Stomach (tissue), 9 donors: ENCODE measurements around the gene GUK1. TPM values are rescaled to one million over a fixed set of nuclear protein-coding genes. Genes with fewer than 3 reads are reported as not detected.
A peak's percentile ranks its signal among the peaks of the same experiment; 100 is the strongest.

Experiments used
- DNase-seq, 2 donors: peaks; one replicate each; pipeline versions ENCODE4 v3.0.0 to v3.0.0-alpha.2; 2013 to 2019
- H3K27ac ChIP-seq, 5 donors: fragments of 200-600 bp in 4 of 5; sonication (generic) in 4 of 5; one replicate each; pipeline ENCODE4 v1.5.1; 2013 to 2019; ENCODE audit warnings: mild to moderate bottlenecking in 1 of 5, moderate library complexity in 1 of 5
- H3K27me3 ChIP-seq, 3 donors: fragments of 200-600 bp; sonication (generic); one replicate each; pipeline ENCODE4 v1.5.1; 2017 to 2019; ENCODE audit warnings: mixed run types in 1 of 3
- H3K36me3 ChIP-seq, 4 donors: fragments of 200-600 bp; sonication (generic); 1 replicate in 3 of 4; 2 replicates in 1 of 4; pipeline ENCODE4 v1.5.1; 2016 to 2019
- H3K4me1 ChIP-seq, 4 donors: fragments of 200-600 bp; sonication (generic); one replicate each; pipeline ENCODE4 v1.5.1; 2016 to 2019
- H3K4me3 ChIP-seq, 4 donors: fragments of 200-600 bp; sonication (generic) in 3 of 4; one replicate each; pipeline ENCODE4 v1.5.1; 2016 to 2019; ENCODE audit warnings: mild to moderate bottlenecking in 1 of 4
- H3K9me3 ChIP-seq, 4 donors: fragments of 200-600 bp; sonication (generic); one replicate each; pipeline ENCODE4 v1.5.1; 2016 to 2019
- CTCF ChIP-seq, 7 experiments: fragments of 450-650 bp in 4 of 7; fragments of 200-600 bp in 3 of 7; sonication (generic) in 3 of 7; IDR thresholded peaks; one replicate each; pipeline ENCODE4 v1.5.1; 2016 to 2019; ENCODE audit warnings: antibody characterized with exemption in 7 of 7, control low read depth in 2 of 7, mild to moderate bottlenecking in 1 of 7
- EP300 ChIP-seq: sonication (generic); formaldehyde crosslinking; IDR thresholded peaks from one replicate; pipeline ENCODE4 v1.6.1; 2017; ENCODE audit warnings: antibody characterized with exemption
- POLR2A ChIP-seq, 4 donors: fragments of 450-650 bp; IDR thresholded peaks; one replicate each; pipeline ENCODE4 v1.6.1; 2016; ENCODE audit warnings: antibody characterized with exemption in 4 of 4, control low read depth in 2 of 4, mild to moderate bottlenecking in 1 of 4, moderate library complexity in 1 of 4
- POLR2AphosphoS5 ChIP-seq, 3 donors: sonication (generic); formaldehyde crosslinking; IDR thresholded peaks; one replicate each; pipeline ENCODE4 v1.6.1; 2016; ENCODE audit warnings: antibody characterized with exemption in 3 of 3
- WGBS, 5 donors: extraction: QIAGEN DNeasy Blood & Tissue Kit in 3 of 5; methylation state at CpG; one replicate each; pipeline versions ENCODE4 v1.1.5 to v1.1.7; 2013 to 2018; 5-methylcytosine and 5-hydroxymethylcytosine counted together
- intact Hi-C: fragments of 100-400 bp; cut with DNase I; formaldehyde crosslinking; loops from one replicate; pipeline ENCODE4 v1.15.1; 2023; ENCODE audit warnings: low total_unique reads
- polyA plus RNA-seq, 3 donors: library from polyadenylated mRNA; stranded (reverse); fragments of 200-250 nt; gene quantifications; one replicate each; pipeline ENCODE4 v1.2.3, GENCODE V29; 2013
- total RNA-seq, 5 donors: library from RNA; depleted of rRNA; stranded (reverse); fragments of >200 nt; gene quantifications; one replicate each; pipeline versions ENCODE4 v1.1.0 to v1.2.3, GENCODE V29; 2014 to 2016
- donor health status: healthy with polysubstance abuse.
- donor health status: Bipolar disorder and iron deficiency.
- donor health status: healthy.

The GUK1 gene
- total and polyA plus RNA-seq, 8 donors, result 179 to 613 (median 282) TPM

- TF ChIP-seq EP300, result no peak
- no peak for TF ChIP-seq CTCF (IDR thresholded peaks at IDR 0.05)
- no peak for TF ChIP-seq POLR2A (IDR thresholded peaks at IDR 0.05)
- no peak for TF ChIP-seq POLR2AphosphoS5 (IDR thresholded peaks at IDR 0.05)
- DNase-seq, result peak in 1 of 2 donors; percentile 12
- Histone ChIP-seq H3K9me3 (no peaks in the 10 kb centered on the region), H3K36me3 (peaks cover 29 to 48% (median 46%) of the 10 kb centered on the region in 4 donors), H3K4me1 (peaks cover 62 to 97% (median 79%) of the 10 kb centered on the region in 4 donors), H3K27ac (no peak overlapping the region), H3K27me3 (no peaks in the 10 kb centered on the region), H3K4me3 (no peak overlapping the region)
- intact Hi-C loops, result loop anchor here (10.0 kb wide), 1 partner anchor 51 kb away; no protein-coding TSS in a partner anchor
- WGBS, 5 donors, result 89 to 94% (median 90%) methylated on average over 17 to 31 of the region's 31 CpGs
Measured at GRCh38 chr1:228145463-228146416, 5.7 kb downstream of the GUK1 start.

DNA sequence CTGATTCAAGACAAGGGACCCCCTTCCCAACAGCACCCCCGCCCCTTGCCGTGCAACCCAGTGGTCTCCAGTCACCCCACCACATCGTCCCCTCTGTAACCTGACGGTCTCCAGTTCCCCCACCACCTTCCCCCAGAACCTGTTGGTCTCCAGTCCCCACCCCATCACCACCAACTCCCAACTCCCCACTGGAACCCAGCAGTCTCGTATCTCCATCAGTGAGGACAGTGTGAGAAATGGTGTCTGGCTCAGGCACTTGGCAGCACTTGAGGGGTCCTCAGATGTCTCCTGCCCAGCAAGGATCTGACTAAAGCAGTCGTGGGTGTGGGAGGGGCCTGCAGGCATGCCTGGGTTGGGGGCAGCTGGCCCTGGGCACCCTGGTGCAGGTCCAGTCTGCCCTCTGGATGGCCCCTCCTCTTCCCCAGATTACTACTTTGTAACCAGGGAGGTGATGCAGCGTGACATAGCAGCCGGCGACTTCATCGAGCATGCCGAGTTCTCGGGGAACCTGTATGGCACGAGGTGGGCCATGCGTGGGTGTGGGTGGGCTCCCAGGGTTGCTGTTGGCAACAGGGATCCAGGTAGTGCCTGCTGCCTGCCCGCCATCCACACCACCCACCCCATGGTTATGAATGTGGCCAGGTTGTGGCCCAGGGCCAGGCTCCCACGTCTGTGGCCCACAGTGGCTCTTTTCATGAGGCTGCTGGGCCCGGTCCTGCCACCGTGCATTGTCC lies 6.5 kb downstream of the GUK1 start:
- H3K27me3 ChIP-seq, result no peaks in the 10 kb centered on the region
- TF ChIP-seq CTCF (IDR thresholded peaks at IDR 0.05), result no peak
- TF ChIP-seq POLR2A (IDR thresholded peaks at IDR 0.05), result no peak
- TF ChIP-seq POLR2AphosphoS5 (IDR thresholded peaks at IDR 0.05), result no peak
- no peak for TF ChIP-seq EP300
- 87 to 91% (median 89%) methylated on average over 11 to 18 of the region's 18 CpGs for WGBS, 5 donors
- intact Hi-C loops, result loop anchor here (10.0 kb wide), 1 partner anchor 52 kb away; no protein-coding TSS in a partner anchor
- H3K36me3 ChIP-seq, result peaks cover 29 to 48% (median 46%) of the 10 kb centered on the region in 4 donors
- no peak overlapping the region for H3K27ac ChIP-seq
- no peaks in the 10 kb centered on the region for H3K9me3 ChIP-seq
- H3K4me3 ChIP-seq, result no peak overlapping the region
- DNase-seq, result no peak
- H3K4me1 ChIP-seq, result peaks cover 62 to 97% (median 79%) of the 10 kb centered on the region in 4 donors

- no peak for DNase-seq
- intact Hi-C loops, result loop anchor here (10.0 kb wide), 1 partner anchor 52 kb away; no protein-coding TSS in a partner anchor
- Histone ChIP-seq H3K4me1 (peaks cover 57 to 97% (median 78%) of the 10 kb centered on the region in 4 donors), H3K27ac (no peak overlapping the region), H3K27me3 (no peaks in the 10 kb centered on the region), H3K36me3 (peaks cover 29 to 48% (median 46%) of the 10 kb centered on the region in 4 donors), H3K9me3 (no peaks in the 10 kb centered on the region), H3K4me3 (no peak overlapping the region)
- no peak for TF ChIP-seq POLR2A (IDR thresholded peaks at IDR 0.05)
- no peak for TF ChIP-seq CTCF (IDR thresholded peaks at IDR 0.05)
- TF ChIP-seq POLR2AphosphoS5 (IDR thresholded peaks at IDR 0.05), result no peak
- TF ChIP-seq EP300, result no peak
- 87 to 93% (median 93%) methylated on average over 9 to 20 of the region's 20 CpGs for WGBS, 5 donors
Measured at GRCh38 chr1:228147151-228147693, 7.1 kb downstream of the GUK1 start.

DNA sequence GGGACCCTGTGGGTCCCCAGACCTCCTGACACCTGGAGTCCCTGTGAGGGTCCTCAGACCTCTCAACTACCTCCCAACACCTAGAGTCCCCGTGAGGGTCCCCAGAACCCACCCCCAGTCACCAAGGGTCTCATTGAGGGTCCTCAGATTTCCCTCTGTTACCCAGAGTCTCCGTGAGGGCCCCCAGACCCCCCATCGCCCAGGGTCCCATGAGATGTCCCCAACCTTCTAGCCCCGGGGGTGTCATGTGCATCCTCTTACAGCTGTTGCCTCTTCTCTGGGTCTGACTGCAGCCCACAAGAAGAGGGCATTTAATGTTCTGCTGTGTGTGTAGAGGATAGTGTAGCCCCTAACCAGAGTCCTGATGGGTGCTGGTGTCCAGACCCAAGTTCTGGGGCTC lies 7.7 kb downstream of the GUK1 start:
- Histone ChIP-seq H3K4me1 (peaks cover 52 to 93% (median 74%) of the 10 kb centered on the region in 4 donors), H3K27ac (peak overlapping the region in 4 of 5 donors; percentile 79 to 93 (median 88))

More for the DNA sequence above, 7.7 kb downstream of the GUK1 start:
- intact Hi-C loops, result loop anchor here (10.0 kb wide), 1 partner anchor 53 kb away; no protein-coding TSS in a partner anchor
- 76 to 96% (median 92%) methylated on average over 4 of the region's 4 CpGs for WGBS, 5 donors
- Histone ChIP-seq H3K4me3 (no peak overlapping the region), H3K9me3 (no peaks in the 10 kb centered on the region), H3K27me3 (no peaks in the 10 kb centered on the region), H3K36me3 (peaks cover 29 to 48% (median 46%) of the 10 kb centered on the region in 4 donors)
- DNase-seq, result no peak
- TF ChIP-seq EP300 (no peak), CTCF (IDR thresholded peaks at IDR 0.05) (no peak), POLR2AphosphoS5 (IDR thresholded peaks at IDR 0.05) (no peak), POLR2A (IDR thresholded peaks at IDR 0.05) (no peak)
